ENCODE measurements around the gene SALL1.

SALL1 gene

GRCh38 chr16:51139568-51139967 lies 11.5 kb downstream of the SALL1 start:
- no peak for DNase-seq

GRCh38 chr16:51138178-51138577 lies 12.9 kb downstream of the SALL1 start:
- DNase-seq: no peak

GRCh38 chr16:51137097-51137496 lies 14.0 kb downstream of the SALL1 start:
- DNase-seq: no peak

- no peak for DNase-seq
Observed at GRCh38 chr16:51134876-51135275, 16.2 kb downstream of the SALL1 start.

- no peak for DNase-seq
Observed at GRCh38 chr16:51134269-51134812, 16.7 kb downstream of the SALL1 start.

- no peak for DNase-seq
Observed at GRCh38 chr16:51133688-51134087, 17.4 kb downstream of the SALL1 start.

GRCh38 chr16:51133183-51133582 lies 17.9 kb downstream of the SALL1 start:
- no peak for DNase-seq

GRCh38 chr16:51132490-51133115 lies 18.5 kb downstream of the SALL1 start:
- no peak for DNase-seq

GRCh38 chr16:51131619-51132018 lies 19.5 kb downstream of the SALL1 start:
- DNase-seq: no peak

GRCh38 chr16:51129105-51129504 lies 22.0 kb downstream of the SALL1 start:
- DNase-seq: no peak

GRCh38 chr16:51125992-51126391 lies 25.1 kb downstream of the SALL1 start:
- DNase-seq: no peak

- DNase-seq: no peak
Observed at GRCh38 chr16:51124896-51125295, 26.2 kb downstream of the SALL1 start.

- DNase-seq: no peak
Observed at GRCh38 chr16:51121850-51122249, 29.2 kb downstream of the SALL1 start.

GRCh38 chr16:51120730-51121347 lies 30.2 kb downstream of the SALL1 start:
- no peak for DNase-seq

- no peak for DNase-seq
Observed at GRCh38 chr16:51119973-51120729, 30.9 kb downstream of the SALL1 start.

GRCh38 chr16:51119556-51119955 lies 31.5 kb downstream of the SALL1 start:
- DNase-seq: no peak

- no peak for DNase-seq
Observed at GRCh38 chr16:51116353-51116752, 34.7 kb downstream of the SALL1 start.

GRCh38 chr16:51114382-51114781 lies 36.7 kb downstream of the SALL1 start:
- no peak for DNase-seq

GRCh38 chr16:51113236-51114125 lies 37.6 kb downstream of the SALL1 start:
- no peak for DNase-seq

- DNase-seq: no peak
Observed at GRCh38 chr16:51112323-51112722, 38.7 kb downstream of the SALL1 start.

GRCh38 chr16:51111759-51112158 lies 39.3 kb downstream of the SALL1 start:
- DNase-seq: no peak

- no peak for DNase-seq
Observed at GRCh38 chr16:51110700-51111157, 40.3 kb downstream of the SALL1 start.

GRCh38 chr16:51109173-51109572 lies 41.9 kb downstream of the SALL1 start:
- no peak for DNase-seq
